Thyroid gland (tissue), 4 donors: ENCODE results near the gene KCNAB1. TPM values are rescaled to one million over a fixed set of nuclear protein-coding genes. Genes with fewer than 3 reads are reported as not detected.
A peak's percentile ranks its signal among the peaks of the same experiment; 100 is the strongest.

Experiments used
- DNase-seq, 2 donors: peaks; one replicate each; pipeline ENCODE4 v3.0.0-alpha.2; 2019
- H3K27ac ChIP-seq, 3 donors: fragments of 200-600 bp; sonication (generic); 1 replicate in 2 of 3; 2 replicates in 1 of 3; pipeline ENCODE4 v1.5.1; 2016 to 2019; ENCODE audit warnings: mild to moderate bottlenecking in 1 of 3, moderate library complexity in 1 of 3
- H3K27me3 ChIP-seq: fragments of 200-600 bp; sonication (generic); one replicate; pipeline ENCODE4 v1.5.1; 2019
- H3K36me3 ChIP-seq, 2 donors: fragments of 200-600 bp; sonication (generic); one replicate each; pipeline ENCODE4 v1.5.1; 2016 to 2019
- H3K4me1 ChIP-seq, 2 donors: fragments of 200-600 bp; sonication (generic); one replicate each; pipeline ENCODE4 v1.5.1; 2017 to 2019
- H3K4me3 ChIP-seq, 3 donors: fragments of 200-600 bp; sonication (generic); replicated peaks in 1 of 3; 1 replicate in 2 of 3; 2 replicates in 1 of 3; pipeline ENCODE4 v1.5.1; 2016; ENCODE audit warnings: mild to moderate bottlenecking in 1 of 3
- H3K9me3 ChIP-seq: fragments of 200-600 bp; sonication (generic); one replicate; pipeline ENCODE4 v1.5.1; 2017
- CTCF ChIP-seq, 6 experiments: fragments of 200-600 bp in 3 of 6; fragments of 450-650 bp in 3 of 6; sonication (generic) in 3 of 6; IDR thresholded peaks; one replicate each; pipeline ENCODE4 v1.5.1; 2016 to 2019; ENCODE audit warnings: antibody characterized with exemption in 6 of 6, mild to moderate bottlenecking in 2 of 6, inconsistent platforms in 1 of 6, moderate library complexity in 1 of 6
- POLR2A ChIP-seq, 2 donors: fragments of 450-650 bp; IDR thresholded peaks; one replicate each; pipeline ENCODE4 v1.6.1; 2017; ENCODE audit warnings: antibody characterized with exemption in 2 of 2, mild to moderate bottlenecking in 2 of 2, moderate library complexity in 1 of 2
- WGBS, 2 donors: methylation state at CpG; one replicate each; pipeline ENCODE4 v1.1.5; 2017; 5-methylcytosine and 5-hydroxymethylcytosine counted together
- intact Hi-C: fragments of 100-400 bp; cut with DNase I; formaldehyde crosslinking; loops from one replicate; pipeline ENCODE4 v1.15.1; 2023
- total RNA-seq, 4 donors: library from RNA; depleted of rRNA; stranded (reverse); fragments of >200 nt; gene quantifications; one replicate each; pipeline ENCODE4 v1.2.3, GENCODE V29; 2016

The KCNAB1 gene
- total RNA-seq, 4 donors from 2014 or later: 19.3 to 26.1 (median 22.9) TPM

GRCh38 chr3:156181509-156181908 lies 61.1 kb downstream of the KCNAB1 start:
- Histone ChIP-seq H3K9me3 (no peaks in the 10 kb centered on the region), H3K27ac (no peak overlapping the region), H3K4me1 (no peaks in the 10 kb centered on the region), H3K4me3 (no peak overlapping the region), H3K36me3 (no peaks in the 10 kb centered on the region), H3K27me3 (no peaks in the 10 kb centered on the region)
- intact Hi-C loops: loop anchor here (10.0 kb wide), 1 partner anchor 53 kb away; no protein-coding TSS in a partner anchor
- TF ChIP-seq CTCF (IDR thresholded peaks at IDR 0.05) (no peak), POLR2A (IDR thresholded peaks at IDR 0.05) (no peak)
- WGBS, 2 donors: 83 to 91% methylated on average over 2 of the region's 2 CpGs
- no peak for DNase-seq

- Histone ChIP-seq H3K27me3 (no peaks in the 10 kb centered on the region), H3K4me1 (no peaks in the 10 kb centered on the region), H3K4me3 (no peak overlapping the region), H3K36me3 (no peaks in the 10 kb centered on the region), H3K27ac (no peak overlapping the region), H3K9me3 (no peaks in the 10 kb centered on the region)
- TF ChIP-seq CTCF (IDR thresholded peaks at IDR 0.05) (no peak), POLR2A (IDR thresholded peaks at IDR 0.05) (no peak)
- WGBS, 2 donors: 33% methylated on average over 1 of the region's 1 CpG
- peak in 1 of 2 donors; percentile 8 for DNase-seq
- intact Hi-C loops: loop anchor here (10.0 kb wide), 1 partner anchor 51 kb away; no protein-coding TSS in a partner anchor
Observed at GRCh38 chr3:156183396-156183795, 63.0 kb downstream of the KCNAB1 start.

- WGBS, 2 donors: 93 to 96% methylated on average over 1 of the region's 1 CpG
- TF ChIP-seq POLR2A (IDR thresholded peaks at IDR 0.05) (no peak), CTCF (IDR thresholded peaks at IDR 0.05) (no peak)
Observed at GRCh38 chr3:156184156-156184555, 63.8 kb downstream of the KCNAB1 start.

GRCh38 chr3:156187146-156187769 lies 66.9 kb downstream of the KCNAB1 start:
- Histone ChIP-seq H3K27ac (no peak overlapping the region), H3K36me3 (no peaks in the 10 kb centered on the region), H3K4me1 (no peaks in the 10 kb centered on the region), H3K4me3 (no peak overlapping the region), H3K9me3 (no peaks in the 10 kb centered on the region), H3K27me3 (no peaks in the 10 kb centered on the region)
- intact Hi-C loops: loop anchor here (10.0 kb wide), 1 partner anchor 48 kb away; no protein-coding TSS in a partner anchor
- WGBS, 2 donors: 94 to 98% methylated on average over 2 of the region's 2 CpGs
- TF ChIP-seq POLR2A (IDR thresholded peaks at IDR 0.05) (no peak), CTCF (IDR thresholded peaks at IDR 0.05) (no peak)
- no peak for DNase-seq

More at GRCh38 chr3:156184156-156184555, 63.8 kb downstream of the KCNAB1 start:
- Histone ChIP-seq H3K27ac (no peak overlapping the region), H3K4me3 (no peak overlapping the region), H3K27me3 (no peaks in the 10 kb centered on the region), H3K9me3 (no peaks in the 10 kb centered on the region), H3K36me3 (no peaks in the 10 kb centered on the region), H3K4me1 (no peaks in the 10 kb centered on the region)
- intact Hi-C loops: loop anchor here (10.0 kb wide), 1 partner anchor 51 kb away; no protein-coding TSS in a partner anchor
- no peak for DNase-seq

GRCh38 chr3:156188757-156189156 lies 68.4 kb downstream of the KCNAB1 start:
- intact Hi-C loops: loop anchor here (10.0 kb wide), 1 partner anchor 46 kb away; no protein-coding TSS in a partner anchor
- Histone ChIP-seq H3K27me3 (no peaks in the 10 kb centered on the region), H3K4me3 (no peak overlapping the region), H3K9me3 (no peaks in the 10 kb centered on the region), H3K27ac (no peak overlapping the region), H3K36me3 (no peaks in the 10 kb centered on the region), H3K4me1 (no peaks in the 10 kb centered on the region)
- 94 to 97% methylated on average over 3 of the region's 3 CpGs for WGBS, 2 donors
- TF ChIP-seq POLR2A (IDR thresholded peaks at IDR 0.05): no peak
- no peak for TF ChIP-seq CTCF (IDR thresholded peaks at IDR 0.05)
- DNase-seq: no peak
